KMS-11 (cell line): ENCODE measurements around the gene LRRC27.
"Not testable (repeated sequence)": the region's sequence is repeated elsewhere in the genome, so short reads cannot be mapped to it uniquely, and the experiment has no call there.

Experiments used
- H2AFZ ChIP-seq: fragments of 200-600 bp; sonication (generic); 2 replicates; pipeline ENCODE4 v1.6.1; 2016; ENCODE audit warnings: antibody characterized with exemption, mixed run types, low read depth
- H3K27ac ChIP-seq: fragments of 200-600 bp; sonication (generic); 2 replicates; pipeline ENCODE4 v1.6.1; 2016; ENCODE audit warnings: mild to moderate bottlenecking, mixed run types
- H3K27me3 ChIP-seq: fragments of 200-600 bp; sonication (generic); 2 replicates; pipeline ENCODE4 v1.6.1; 2017; ENCODE audit warnings: mild to moderate bottlenecking, low read depth, mixed run types, moderate library complexity; ENCODE audit not compliant: insufficient read depth
- H3K36me3 ChIP-seq: fragments of 200-600 bp; sonication (generic); 2 replicates; pipeline ENCODE4 v1.6.1; 2017; ENCODE audit warnings: mild to moderate bottlenecking, mixed run types; ENCODE audit not compliant: insufficient read depth
- H3K4me1 ChIP-seq: fragments of 200-600 bp; sonication (generic); 2 replicates; pipeline ENCODE4 v1.6.1; 2016; ENCODE audit warnings: mild to moderate bottlenecking, low read depth, mixed run types; ENCODE audit not compliant: poor library complexity, severe bottlenecking
- H3K4me2 ChIP-seq: fragments of 200-600 bp; sonication (generic); 2 replicates; pipeline ENCODE4 v1.7.0; 2016; ENCODE audit warnings: mild to moderate bottlenecking, mixed run types
- H3K4me3 ChIP-seq: fragments of 200-600 bp; sonication (generic); IDR thresholded peaks from 2 replicates; pipeline ENCODE4 v1.6.1; 2017; ENCODE audit warnings: low read depth, low read length, mixed read lengths; ENCODE audit not compliant: insufficient read depth
- H3K79me2 ChIP-seq: fragments of 200-600 bp; sonication (generic); 2 replicates; pipeline ENCODE4 v1.6.1; 2016; ENCODE audit warnings: low read depth, mixed run types; ENCODE audit not compliant: insufficient read depth
- H3K9ac ChIP-seq: fragments of 200-600 bp; sonication (generic); 2 replicates; pipeline ENCODE4 v1.6.1; 2016; ENCODE audit warnings: mild to moderate bottlenecking, mixed run types
- H4K20me1 ChIP-seq: fragments of 200-600 bp; sonication (generic); 2 replicates; pipeline ENCODE4 v1.6.1; 2016; ENCODE audit warnings: mild to moderate bottlenecking, mixed run types; ENCODE audit not compliant: insufficient read depth
- CTCF ChIP-seq: fragments of 200-600 bp; sonication (generic); conservative IDR thresholded peaks from 2 replicates; pipeline ENCODE4 v1.6.1; 2017; ENCODE audit warnings: low read depth, mild to moderate bottlenecking, antibody characterized with exemption, low read length, moderate library complexity, mixed read lengths

The LRRC27 gene

DNA sequence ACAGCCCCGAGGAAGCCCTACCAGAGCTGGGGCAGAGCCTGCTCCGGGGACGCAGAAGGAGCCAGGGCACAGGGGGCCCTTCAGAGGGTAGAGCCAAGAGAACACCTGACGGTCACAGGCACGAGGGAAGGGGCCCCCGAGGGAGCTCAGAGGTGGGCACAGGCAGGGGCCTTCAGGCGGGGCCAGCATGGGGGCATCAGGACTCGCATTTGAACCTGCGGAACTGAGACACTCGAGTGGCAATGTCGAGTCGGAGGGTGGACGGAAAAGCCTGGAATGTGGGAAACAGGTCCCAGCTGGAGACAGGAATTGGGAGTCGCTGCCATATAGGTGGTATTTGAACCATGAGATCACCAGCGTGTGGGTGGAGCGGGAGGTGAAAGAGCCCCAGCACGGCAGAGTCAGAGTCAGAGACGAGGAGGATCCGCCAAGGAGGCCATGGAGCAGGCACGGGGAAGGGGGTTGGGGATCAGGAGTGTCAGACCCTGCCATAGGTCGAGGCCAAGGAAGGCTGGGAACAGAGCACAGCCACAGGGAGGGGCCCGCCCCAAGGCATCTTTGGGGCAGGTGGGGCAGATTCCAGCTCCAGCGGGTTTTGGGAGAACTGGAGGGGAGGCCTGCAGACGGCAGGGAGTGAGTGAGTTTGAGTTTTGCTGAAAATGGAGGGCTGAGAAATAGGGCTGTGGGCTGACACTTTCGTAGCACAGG is 38.0 kb upstream of the LRRC27 start:
- H3K4me3 ChIP-seq, result no peak overlapping the region
- H3K4me2 ChIP-seq, result no peak overlapping the region
- TF ChIP-seq CTCF, result no peak
- H3K79me2 ChIP-seq, result no peaks in the 10 kb centered on the region
- no peaks in the 10 kb centered on the region for H3K36me3 ChIP-seq
- no peak overlapping the region for H3K27ac ChIP-seq
- peaks cover 46% of the 10 kb centered on the region; the same call in 1 of the 2 replicates for H3K27me3 ChIP-seq
- H4K20me1 ChIP-seq, result no peaks in the 10 kb centered on the region
- no peak overlapping the region for H3K9ac ChIP-seq
- no peaks in the 10 kb centered on the region for H3K4me1 ChIP-seq
- H2AFZ ChIP-seq, result no peak overlapping the region

- H3K9ac ChIP-seq, result no peak overlapping the region
- no peak for TF ChIP-seq CTCF
- H2AFZ ChIP-seq, result no peak overlapping the region
- no peaks in the 10 kb centered on the region for H3K79me2 ChIP-seq
- no peak overlapping the region for H3K27ac ChIP-seq
- no peaks in the 10 kb centered on the region for H3K36me3 ChIP-seq
- H3K4me2 ChIP-seq, result no peak overlapping the region
- H3K4me3 ChIP-seq, result no peak overlapping the region
- H4K20me1 ChIP-seq, result no peaks in the 10 kb centered on the region
- peaks cover 48% of the 10 kb centered on the region; the same call in 1 of the 2 replicates for H3K27me3 ChIP-seq
- no peaks in the 10 kb centered on the region for H3K4me1 ChIP-seq
Measured at GRCh38 chr10:132294561-132295318, 37.3 kb upstream of the LRRC27 start.

DNA sequence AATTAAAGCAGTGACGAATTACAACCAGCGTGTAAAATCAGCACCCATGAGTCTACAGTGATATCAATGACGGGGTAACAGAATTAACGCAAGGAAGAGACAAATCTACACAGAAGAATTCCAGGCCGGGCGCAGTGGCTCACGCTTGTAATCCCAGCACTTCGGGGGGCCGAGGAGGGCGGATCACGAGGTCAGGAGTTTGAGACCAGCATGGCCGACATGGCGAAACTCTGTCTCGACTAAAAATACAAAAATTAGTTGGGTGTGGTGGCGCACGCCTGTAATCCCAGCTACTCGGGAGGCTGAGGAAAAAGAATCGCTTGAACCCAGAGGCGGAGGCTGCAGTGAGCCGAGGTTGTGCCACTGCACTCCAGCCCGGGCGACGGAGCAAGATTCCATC is 36.5 kb upstream of the LRRC27 start:
- not testable (repeated sequence) for H3K4me3 ChIP-seq, H3K36me3 ChIP-seq, H3K27ac ChIP-seq

DNA sequence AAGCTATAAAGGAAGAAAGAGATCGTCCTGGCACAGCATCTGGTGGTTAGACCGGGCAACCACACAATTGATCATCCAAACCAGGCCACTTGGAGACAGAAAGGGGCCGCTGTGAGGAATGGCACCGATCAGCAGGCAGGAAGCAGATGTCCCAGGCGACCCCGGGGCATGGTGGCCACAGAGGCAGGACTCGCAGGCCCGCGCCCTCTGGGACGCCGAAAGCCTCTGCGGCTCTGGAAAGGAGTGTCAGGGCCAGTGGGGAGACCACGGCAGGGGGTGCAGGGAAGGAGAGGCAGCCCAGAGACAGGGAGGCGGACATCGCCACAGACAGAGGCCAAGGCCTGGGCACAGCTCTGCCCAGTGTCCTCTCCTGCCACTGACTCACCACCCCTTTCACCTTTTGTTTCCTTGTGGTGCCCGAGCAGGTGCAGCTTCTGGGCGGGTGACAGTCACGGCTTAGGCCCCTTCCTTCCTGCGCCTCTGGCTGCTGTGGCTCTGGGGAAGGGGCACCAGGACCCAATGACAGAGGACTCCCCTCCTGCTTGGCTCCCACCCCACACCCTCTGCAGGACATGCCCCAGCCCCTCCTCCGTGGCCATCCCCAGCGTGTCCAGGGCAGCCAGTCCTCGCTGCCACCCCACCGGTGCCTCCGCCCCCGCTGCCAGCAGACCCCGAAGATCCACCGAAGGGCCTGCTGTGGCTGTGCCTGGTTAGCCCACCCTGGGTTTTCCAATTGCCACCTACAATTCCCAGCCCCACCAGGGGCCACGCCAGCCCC is 35.1 kb upstream of the LRRC27 start:
- no peaks in the 10 kb centered on the region for H4K20me1 ChIP-seq
- no peak overlapping the region for H3K4me3 ChIP-seq
- no peaks in the 10 kb centered on the region for H3K79me2 ChIP-seq
- no peak overlapping the region for H3K27ac ChIP-seq
- no peaks in the 10 kb centered on the region for H3K4me1 ChIP-seq
- no peak overlapping the region for H3K9ac ChIP-seq
- H3K36me3 ChIP-seq, result no peaks in the 10 kb centered on the region
- H2AFZ ChIP-seq, result no peak overlapping the region
- H3K27me3 ChIP-seq, result peaks cover 64% of the 10 kb centered on the region
- H3K4me2 ChIP-seq, result no peak overlapping the region
- no peak for TF ChIP-seq CTCF

More for the DNA sequence above, 36.5 kb upstream of the LRRC27 start:
- H3K79me2 ChIP-seq, H3K4me2 ChIP-seq, H3K4me1 ChIP-seq, H4K20me1 ChIP-seq, H3K9ac ChIP-seq, H2AFZ ChIP-seq: not testable (repeated sequence)
- peaks cover 51% of the 10 kb centered on the region for H3K27me3 ChIP-seq
